Right atrium auricular region (tissue), 2 donors: ENCODE results near the gene ARFGAP3. TPM values are rescaled to one million over a fixed set of nuclear protein-coding genes. Genes with fewer than 3 reads are reported as not detected.
A peak's percentile ranks its signal among the peaks of the same experiment; 100 is the strongest.

Experiments
- DNase-seq: peaks from one replicate; pipeline ENCODE4 v3.0.0-alpha.2; 2019; ENCODE audit warnings: low spot score
- H3K27ac ChIP-seq, 2 donors: fragments of 200-600 bp; sonication (generic); 1 replicate in 1 of 2; 2 replicates in 1 of 2; pipeline ENCODE4 v1.5.1; 2016 to 2019
- H3K27me3 ChIP-seq, 2 donors: fragments of 200-600 bp; sonication (generic); one replicate each; pipeline versions ENCODE4 v1.5.1 to v1.6.0; 2017 to 2019
- H3K36me3 ChIP-seq: fragments of 200-600 bp; sonication (generic); one replicate; pipeline ENCODE4 v1.5.1; 2016
- H3K4me1 ChIP-seq, 2 donors: fragments of 200-600 bp; sonication (generic); one replicate each; pipeline versions ENCODE4 v1.5.1 to v1.6.0; 2017 to 2019
- H3K4me3 ChIP-seq, 2 donors: fragments of 200-600 bp; sonication (generic); 1 replicate in 1 of 2; 2 replicates in 1 of 2; pipeline ENCODE4 v1.5.1; 2017 to 2019; ENCODE audit warnings: mild to moderate bottlenecking in 1 of 2, moderate library complexity in 1 of 2
- H3K9me3 ChIP-seq, 2 donors: fragments of 200-600 bp; sonication (generic); one replicate each; pipeline ENCODE4 v1.5.1; 2019
- CTCF ChIP-seq, 2 donors: fragments of 200-600 bp; sonication (generic); IDR thresholded peaks; one replicate each; pipeline ENCODE4 v1.5.1; 2019; ENCODE audit warnings: antibody characterized with exemption in 2 of 2
- total RNA-seq, 2 donors: library from RNA; depleted of rRNA; stranded (reverse); fragments of >200 nt; gene quantifications; one replicate each; pipeline ENCODE4 v1.1.0, GENCODE V29; 2016

ARFGAP3 gene
- total RNA-seq, 2 donors from 2014 or later: 27.4 to 29.6 TPM

- Histone ChIP-seq H3K4me1 (peaks cover 0 to 20% of the 10 kb centered on the region in 2 donors), H3K4me3 (no peak overlapping the region), H3K27ac (no peak overlapping the region), H3K36me3 (peaks cover 97% of the 10 kb centered on the region), H3K9me3 (no peaks in the 10 kb centered on the region), H3K27me3 (no peaks in the 10 kb centered on the region)
- no peak for TF ChIP-seq CTCF (IDR thresholded peaks at IDR 0.05)
- no peak for DNase-seq
Measured at GRCh38 chr22:42878561-42879305, 21.7 kb upstream of the ARFGAP3 start.

- Histone ChIP-seq H3K27me3 (no peaks in the 10 kb centered on the region), H3K36me3 (peaks cover 97% of the 10 kb centered on the region), H3K4me1 (peaks cover 0 to 20% of the 10 kb centered on the region in 2 donors), H3K27ac (peak overlapping the region in 1 of 2 donors; percentile 16), H3K9me3 (no peaks in the 10 kb centered on the region), H3K4me3 (no peak overlapping the region)
- no peak for TF ChIP-seq CTCF (IDR thresholded peaks at IDR 0.05)
- no peak for DNase-seq
Measured at GRCh38 chr22:42877597-42878340, 20.7 kb upstream of the ARFGAP3 start.

DNA sequence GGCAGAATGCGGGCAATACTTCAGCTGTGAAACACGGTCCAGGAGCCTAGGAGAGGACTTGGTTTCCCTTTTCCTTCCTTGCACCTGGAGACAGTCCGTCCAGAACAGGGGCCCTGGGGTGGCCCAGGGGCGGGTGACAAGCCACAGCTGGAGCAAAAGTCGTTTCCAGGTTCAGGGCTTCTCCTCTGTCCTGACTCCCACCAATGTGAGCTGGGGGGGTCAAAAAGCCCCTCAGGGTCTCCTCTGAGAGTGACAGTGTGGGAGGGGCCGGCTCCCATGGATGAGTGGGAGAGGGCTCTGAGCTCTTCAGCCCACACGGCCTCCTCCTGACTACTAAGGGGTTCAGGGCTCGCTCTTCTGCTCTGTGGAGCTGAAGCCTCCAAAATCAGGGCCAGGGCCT, 20.1 kb upstream of the ARFGAP3 start:
- peaks cover 97% of the 10 kb centered on the region for H3K36me3 ChIP-seq
- no peak overlapping the region for H3K27ac ChIP-seq
- H3K9me3 ChIP-seq: no peaks in the 10 kb centered on the region
- peaks cover 0 to 20% of the 10 kb centered on the region in 2 donors for H3K4me1 ChIP-seq
- H3K4me3 ChIP-seq: no peak overlapping the region
- no peak for DNase-seq
- TF ChIP-seq CTCF (IDR thresholded peaks at IDR 0.05): no peak
- no peaks in the 10 kb centered on the region for H3K27me3 ChIP-seq

DNA sequence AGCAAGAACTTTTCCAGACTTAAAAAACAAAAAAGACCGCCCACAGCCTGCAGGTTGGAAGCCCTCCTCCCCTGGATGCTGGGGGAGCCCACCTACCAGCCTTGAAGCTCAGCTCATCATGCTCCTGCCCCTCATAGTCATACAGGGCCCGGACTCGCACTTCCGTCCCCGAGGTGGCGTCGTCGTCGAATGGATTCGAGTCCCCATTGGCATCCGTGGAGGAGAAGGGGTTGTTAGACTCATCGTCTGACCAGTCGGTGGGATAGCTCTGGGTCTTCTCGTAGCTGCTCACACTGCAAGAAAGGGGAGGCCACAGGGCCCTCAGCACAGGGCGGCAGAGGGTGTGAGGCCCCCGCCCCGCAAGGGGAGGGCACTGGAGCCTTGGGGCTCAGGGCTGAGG, 19.0 kb upstream of the ARFGAP3 start:
- Histone ChIP-seq H3K27ac (no peak overlapping the region), H3K4me1 (peaks cover 0 to 20% of the 10 kb centered on the region in 2 donors), H3K9me3 (no peaks in the 10 kb centered on the region), H3K27me3 (no peaks in the 10 kb centered on the region), H3K4me3 (no peak overlapping the region), H3K36me3 (peaks cover 96% of the 10 kb centered on the region)
- no peak for TF ChIP-seq CTCF (IDR thresholded peaks at IDR 0.05)
- no peak for DNase-seq

DNA sequence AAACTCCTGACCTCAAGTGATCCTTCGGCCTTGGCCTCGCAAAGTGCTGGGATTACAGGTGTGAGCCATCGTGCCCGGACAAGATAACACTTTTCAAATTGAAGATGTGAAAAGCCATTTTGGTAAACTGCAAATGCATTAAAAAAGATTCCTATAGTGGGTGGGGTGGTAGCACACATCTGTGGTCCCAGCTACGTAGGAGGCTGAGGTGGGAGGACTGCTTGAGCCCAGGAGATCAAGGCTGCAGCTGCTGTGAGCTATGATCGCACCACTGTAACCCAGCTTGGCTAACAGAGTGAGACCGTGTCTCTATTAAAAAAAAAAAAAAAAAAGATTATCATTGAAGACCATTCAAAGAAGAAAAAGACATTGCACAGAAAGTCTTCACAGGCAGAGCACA, 16.9 kb upstream of the ARFGAP3 start:
- no peaks in the 10 kb centered on the region for H3K27me3 ChIP-seq
- no peak overlapping the region for H3K27ac ChIP-seq
- no peak for DNase-seq
- H3K9me3 ChIP-seq: no peaks in the 10 kb centered on the region
- peaks cover 92% of the 10 kb centered on the region for H3K36me3 ChIP-seq
- H3K4me1 ChIP-seq: peaks cover 0 to 25% of the 10 kb centered on the region in 2 donors
- TF ChIP-seq CTCF (IDR thresholded peaks at IDR 0.05): no peak
- H3K4me3 ChIP-seq: no peak overlapping the region
